ENCODE results near the gene SMAD7.

- TF ChIP-seq CTCF (IDR thresholded peaks at IDR 0.05 in 2 of 3, conservative IDR thresholded peaks at IDR 0.05 in 1 of 3; ENCODE audit: control insufficient read depth in 2 of 3, extremely low read depth in 1 of 3, insufficient read depth in 1 of 3, low read depth in 3 of 3, low read length in 3 of 3) (peak; percentile 38 to 51 (median 43); a peak in 5 of 6 replicates), POLR2A (IDR thresholded peaks at IDR 0.05; ENCODE audit: low read depth, low read length) (no peak), CREB1 (IDR thresholded peaks at IDR 0.05; ENCODE audit: low read depth) (no peak)
These were observed 37.6 kb downstream of the SMAD7 start for GRCh38 chr18:48913201-48913600.
